Caco-2 (cell line): ENCODE results near the gene C22orf39. TPM values are rescaled to one million over a fixed set of nuclear protein-coding genes. Genes with fewer than 3 reads are reported as not detected.
A peak's percentile ranks its signal among the peaks of the same experiment; 100 is the strongest.

Experiments
- BruUV-seq: library from RNA; stranded (reverse); fragments of 400-500 nt; replicated peaks from 2 replicates; lab custom pipeline; 2021; lab: Mats Ljungman, UMichigan
- CTCF ChIA-PET: fragments of 300-600 bp; sonication (Branson Sonifier 250); formaldehyde crosslinking; loops from one replicate; lab custom pipeline; 2022; ENCODE audit warnings: antibody characterized with exemption; lab: Charles Lee
- POLR2A ChIA-PET: fragments of 300-600 bp; sonication (Branson Sonifier 250); formaldehyde crosslinking; loops from one replicate; lab custom pipeline; 2022; ENCODE audit warnings: antibody characterized with exemption; lab: Charles Lee
- DNase-seq, 2 experiments: peaks; one replicate each; pipeline versions ENCODE4 v3.0.0 to v3.0.0-alpha.2; 2020 to 2022
- H3K27me3 ChIP-seq: replicated peaks from 2 replicates; pipeline ENCODE4 v1.6.0; 2011; ENCODE audit warnings: low read length; ENCODE audit not compliant: control insufficient read depth, insufficient read depth
- H3K36me3 ChIP-seq: 2 replicates; pipeline ENCODE4 v1.5.1; 2011; ENCODE audit warnings: low read length; ENCODE audit not compliant: control insufficient read depth, insufficient read depth
- H3K4me1 ChIP-seq: fragments of 250-450 bp; sonication (Bioruptor Pico); 2 replicates; pipeline ENCODE4 v1.5.1; 2020; ENCODE audit warnings: mild to moderate bottlenecking
- H3K4me3 ChIP-seq: 2 replicates; pipeline ENCODE4 v1.5.1; 2011; ENCODE audit warnings: low read depth, mild to moderate bottlenecking, control low read depth, low read length
- H3K9me3 ChIP-seq: fragments of 250-450 bp; sonication (Bioruptor Pico); 2 replicates; pipeline ENCODE4 v1.5.1; 2020; ENCODE audit warnings: mild to moderate bottlenecking, moderate library complexity
- H3K27ac Mint-ChIP-seq: one replicate; pipeline ENCODE4 v1.8.0; 2022; ENCODE audit warnings: mixed read lengths; ENCODE audit not compliant: unreplicated experiment
- H3K27me3 Mint-ChIP-seq: one replicate; pipeline ENCODE4 v1.8.0; 2022; ENCODE audit warnings: mixed read lengths; ENCODE audit not compliant: insufficient read depth, unreplicated experiment
- H3K36me3 Mint-ChIP-seq: one replicate; pipeline ENCODE4 v1.8.0; 2022; ENCODE audit warnings: mild to moderate bottlenecking, mixed read lengths; ENCODE audit not compliant: insufficient read depth, unreplicated experiment
- H3K4me1 Mint-ChIP-seq: one replicate; pipeline ENCODE4 v1.8.0; 2022; ENCODE audit warnings: low read depth, mixed read lengths; ENCODE audit not compliant: unreplicated experiment
- H3K4me3 Mint-ChIP-seq: one replicate; pipeline ENCODE4 v1.8.0; 2022; ENCODE audit warnings: mild to moderate bottlenecking, moderate library complexity, mixed read lengths; ENCODE audit not compliant: unreplicated experiment
- H3K9me3 Mint-ChIP-seq: one replicate; pipeline ENCODE4 v1.8.0; 2022; ENCODE audit warnings: mixed read lengths; ENCODE audit not compliant: unreplicated experiment
- CTCF ChIP-seq, 2 experiments: fragments of 200-600 bp in 1 of 2; IDR thresholded peaks; 1 replicate in 1 of 2; 2 replicates in 1 of 2; pipeline versions ENCODE4 v1.5.1 to v1.8.0; 2011 to 2022; ENCODE audit warnings: antibody characterized with exemption in 1 of 2, control low read depth in 1 of 2, inconsistent platforms in 1 of 2, low read depth in 1 of 2, low read length in 1 of 2, mild to moderate bottlenecking in 1 of 2, moderate library complexity in 1 of 2; ENCODE audit not compliant: insufficient read depth in 1 of 2, severe bottlenecking in 1 of 2, unreplicated experiment in 1 of 2
- intact Hi-C: fragments of 100-400 bp; cut with micrococcal nuclease; formaldehyde crosslinking; loops from one replicate; pipeline ENCODE4 v1.10.0; 2022; ENCODE audit not compliant: unreplicated experiment
- total RNA-seq: library from RNA; stranded (reverse); gene quantifications from 2 replicates; pipeline ENCODE4 v1.2.3, GENCODE V29; 2022

C22orf39 gene
- total RNA-seq, 1 experiment from 2014 or later, result 36.1 TPM

GRCh38 chr22:19430890-19431541 lies 16.5 kb downstream of the C22orf39 start:
- Mint-ChIP-seq H3K27ac (peak overlapping the region; percentile 85), H3K4me3 (peak overlapping the region; percentile 80), H3K9me3 (no peaks in the 10 kb centered on the region), H3K4me1 (peaks cover 8% of the 10 kb centered on the region), H3K36me3 (peaks cover 36% of the 10 kb centered on the region), H3K27me3 (no peaks in the 10 kb centered on the region)
- Histone ChIP-seq H3K4me1 (peaks cover 9% of the 10 kb centered on the region; the same call in 1 of the 2 replicates), H3K9me3 (no peaks in the 10 kb centered on the region), H3K27me3 (no peaks in the 10 kb centered on the region), H3K4me3 (peak overlapping the region; percentile 64), H3K36me3 (no peaks in the 10 kb centered on the region; the same call in 1 of the 2 replicates)
- DNase-seq, result peak; percentile 69 to 71
- CTCF ChIA-PET, result interaction anchor here (1.0 kb wide), 1 partner anchor 10 kb away, joined by 3 read pairs; no protein-coding TSS in a partner anchor
- intact Hi-C loops, result no loop called here
- POLR2A ChIA-PET, result interaction anchor here (0.6 to 1.6 kb wide), 4 partner anchors 9 to 1064 kb away, joined by 3 to 8 read pairs (median 6); partner anchors contain the start of genes C22orf39, CLTCL1 and KLHL22
- TF ChIP-seq CTCF (IDR thresholded peaks at IDR 0.05; ENCODE audit: insufficient read depth in 1 of 2, low read depth in 1 of 2, low read length in 1 of 2, severe bottlenecking in 1 of 2, unreplicated experiment in 1 of 2), result peak in 1 of 2 experiments; percentile 27
- BruUV-seq, result no TSS peak

GRCh38 chr22:19429950-19430889 lies 17.3 kb downstream of the C22orf39 start:
- Mint-ChIP-seq H3K27ac (peak overlapping the region; percentile 85), H3K36me3 (peaks cover 31% of the 10 kb centered on the region), H3K9me3 (no peaks in the 10 kb centered on the region), H3K4me3 (peak overlapping the region; percentile 80), H3K27me3 (no peaks in the 10 kb centered on the region), H3K4me1 (peaks cover 8% of the 10 kb centered on the region)
- H3K9me3 ChIP-seq, result no peaks in the 10 kb centered on the region
- H3K4me1 ChIP-seq, result peaks cover 9% of the 10 kb centered on the region; the same call in 1 of the 2 replicates
- POLR2A ChIA-PET, result interaction anchor here (0.6 kb wide), 1 partner anchor 1065 kb away, joined by 6 read pairs; the partner anchor contains the start of gene KLHL22
- H3K36me3 ChIP-seq, result no peaks in the 10 kb centered on the region; the same call in 1 of the 2 replicates
- intact Hi-C loops, result no loop called here
- DNase-seq, result no peak
- no peaks in the 10 kb centered on the region for H3K27me3 ChIP-seq
- peak overlapping the region; percentile 64 for H3K4me3 ChIP-seq
- no TSS peak for BruUV-seq
- CTCF ChIA-PET, result no interaction called here
- no peak for TF ChIP-seq CTCF (IDR thresholded peaks at IDR 0.05; ENCODE audit: insufficient read depth in 1 of 2, low read depth in 1 of 2, low read length in 1 of 2, severe bottlenecking in 1 of 2, unreplicated experiment in 1 of 2)

- POLR2A ChIA-PET, result no interaction called here
- Mint-ChIP-seq H3K27ac (no peak overlapping the region), H3K4me3 (no peak overlapping the region), H3K36me3 (peaks cover 18% of the 10 kb centered on the region), H3K27me3 (no peaks in the 10 kb centered on the region), H3K4me1 (peaks cover 15% of the 10 kb centered on the region), H3K9me3 (no peaks in the 10 kb centered on the region)
- Histone ChIP-seq H3K4me1 (no peaks in the 10 kb centered on the region), H3K27me3 (no peaks in the 10 kb centered on the region), H3K36me3 (no peaks in the 10 kb centered on the region; the same call in 1 of the 2 replicates), H3K4me3 (no peak overlapping the region), H3K9me3 (no peaks in the 10 kb centered on the region)
- intact Hi-C loops, result no loop called here
- CTCF ChIA-PET, result no interaction called here
- TF ChIP-seq CTCF (IDR thresholded peaks at IDR 0.05; ENCODE audit: insufficient read depth in 1 of 2, low read depth in 1 of 2, low read length in 1 of 2, severe bottlenecking in 1 of 2, unreplicated experiment in 1 of 2), result no peak
- BruUV-seq, result no TSS peak
- DNase-seq, result no peak
These were observed 23.4 kb downstream of the C22orf39 start for GRCh38 chr22:19424186-19424500.
